ENCODE data around the gene WDFY4. TPM values are rescaled to one million over a fixed set of nuclear protein-coding genes. Genes with fewer than 3 reads are reported as not detected.

WDFY4 gene
- total RNA-seq, 1 donor from 2014 or later, result not detected

GRCh38 chr10:48813825-48814224 lies 129.2 kb downstream of the WDFY4 start:
- no peak for DNase-seq (ENCODE audit: extremely low spot score, unreplicated experiment)
- Mint-ChIP-seq H3K4me3 (ENCODE audit: unreplicated experiment) (no peak overlapping the region), H3K36me3 (ENCODE audit: unreplicated experiment) (no peaks in the 10 kb centered on the region), H3K27ac (ENCODE audit: unreplicated experiment) (no peak overlapping the region), H3K27me3 (ENCODE audit: unreplicated experiment) (no peaks in the 10 kb centered on the region), H3K9me3 (ENCODE audit: unreplicated experiment) (no peaks in the 10 kb centered on the region), H3K4me1 (ENCODE audit: unreplicated experiment) (no peaks in the 10 kb centered on the region)
- no peak for TF ChIP-seq CTCF (IDR thresholded peaks at IDR 0.05)

GRCh38 chr10:48814933-48815332 lies 130.3 kb downstream of the WDFY4 start:
- TF ChIP-seq CTCF (IDR thresholded peaks at IDR 0.05), result no peak
- no peaks in the 10 kb centered on the region for H3K36me3 Mint-ChIP-seq (ENCODE audit: unreplicated experiment)
- H3K9me3 Mint-ChIP-seq (ENCODE audit: unreplicated experiment), result no peaks in the 10 kb centered on the region
- no peaks in the 10 kb centered on the region for H3K4me1 Mint-ChIP-seq (ENCODE audit: unreplicated experiment)
- no peak for DNase-seq (ENCODE audit: extremely low spot score, unreplicated experiment)
- H3K27ac Mint-ChIP-seq (ENCODE audit: unreplicated experiment), result no peak overlapping the region
- H3K4me3 Mint-ChIP-seq (ENCODE audit: unreplicated experiment), result no peak overlapping the region
- no peaks in the 10 kb centered on the region for H3K27me3 Mint-ChIP-seq (ENCODE audit: unreplicated experiment)

- no peaks in the 10 kb centered on the region for H3K9me3 Mint-ChIP-seq (ENCODE audit: unreplicated experiment)
- TF ChIP-seq CTCF (IDR thresholded peaks at IDR 0.05), result no peak
- no peak overlapping the region for H3K4me3 Mint-ChIP-seq (ENCODE audit: unreplicated experiment)
- no peaks in the 10 kb centered on the region for H3K4me1 Mint-ChIP-seq (ENCODE audit: unreplicated experiment)
- no peaks in the 10 kb centered on the region for H3K36me3 Mint-ChIP-seq (ENCODE audit: unreplicated experiment)
- DNase-seq (ENCODE audit: extremely low spot score, unreplicated experiment), result no peak
- H3K27me3 Mint-ChIP-seq (ENCODE audit: unreplicated experiment), result no peaks in the 10 kb centered on the region
- H3K27ac Mint-ChIP-seq (ENCODE audit: unreplicated experiment), result no peak overlapping the region
These were observed 132.5 kb downstream of the WDFY4 start for GRCh38 chr10:48817141-48817540.

GRCh38 chr10:48818081-48818480 lies 133.4 kb downstream of the WDFY4 start:
- no peak overlapping the region for H3K27ac Mint-ChIP-seq (ENCODE audit: unreplicated experiment)
- no peaks in the 10 kb centered on the region for H3K36me3 Mint-ChIP-seq (ENCODE audit: unreplicated experiment)
- H3K4me3 Mint-ChIP-seq (ENCODE audit: unreplicated experiment), result no peak overlapping the region
- TF ChIP-seq CTCF (IDR thresholded peaks at IDR 0.05), result no peak
- no peaks in the 10 kb centered on the region for H3K4me1 Mint-ChIP-seq (ENCODE audit: unreplicated experiment)
- H3K9me3 Mint-ChIP-seq (ENCODE audit: unreplicated experiment), result no peaks in the 10 kb centered on the region
- H3K27me3 Mint-ChIP-seq (ENCODE audit: unreplicated experiment), result no peaks in the 10 kb centered on the region
- DNase-seq (ENCODE audit: extremely low spot score, unreplicated experiment), result no peak

GRCh38 chr10:48818861-48819520 lies 134.3 kb downstream of the WDFY4 start:
- Mint-ChIP-seq H3K4me1 (ENCODE audit: unreplicated experiment) (no peaks in the 10 kb centered on the region), H3K27me3 (ENCODE audit: unreplicated experiment) (no peaks in the 10 kb centered on the region), H3K36me3 (ENCODE audit: unreplicated experiment) (no peaks in the 10 kb centered on the region), H3K9me3 (ENCODE audit: unreplicated experiment) (no peaks in the 10 kb centered on the region), H3K27ac (ENCODE audit: unreplicated experiment) (no peak overlapping the region), H3K4me3 (ENCODE audit: unreplicated experiment) (no peak overlapping the region)
- no peak for DNase-seq (ENCODE audit: extremely low spot score, unreplicated experiment)
- no peak for TF ChIP-seq CTCF (IDR thresholded peaks at IDR 0.05)
